ENCODE measurements around the gene DLEC1.

Gene DLEC1

DNA sequence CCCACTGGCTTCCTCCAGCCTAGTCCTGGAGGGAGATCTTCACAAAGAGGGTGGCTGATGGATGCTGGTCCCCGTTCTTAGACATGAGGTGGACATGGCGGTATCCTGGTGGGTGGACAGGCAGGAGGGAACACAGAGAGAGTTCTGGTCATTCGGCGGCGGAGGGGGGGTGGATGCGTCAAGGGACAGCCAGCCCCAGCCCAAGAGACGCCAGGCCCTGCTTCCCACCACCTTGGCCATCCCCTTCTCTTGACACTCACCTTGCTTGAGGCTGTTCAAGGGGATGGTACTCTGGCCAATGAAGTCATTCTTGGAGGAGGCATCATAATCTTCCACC, 31.3 kb upstream of the DLEC1 start:
- Mint-ChIP-seq H3K27ac (no peak overlapping the region), H3K36me3 (ENCODE audit: low read depth) (peaks cover 4% of the 10 kb centered on the region), H3K27me3 (no peaks in the 10 kb centered on the region), H3K4me1 (peaks cover 10% of the 10 kb centered on the region), H3K4me3 (no peak overlapping the region), H3K9me3 (no peaks in the 10 kb centered on the region)
- no peak for ATAC-seq
- DNase-seq = no peak

DNA sequence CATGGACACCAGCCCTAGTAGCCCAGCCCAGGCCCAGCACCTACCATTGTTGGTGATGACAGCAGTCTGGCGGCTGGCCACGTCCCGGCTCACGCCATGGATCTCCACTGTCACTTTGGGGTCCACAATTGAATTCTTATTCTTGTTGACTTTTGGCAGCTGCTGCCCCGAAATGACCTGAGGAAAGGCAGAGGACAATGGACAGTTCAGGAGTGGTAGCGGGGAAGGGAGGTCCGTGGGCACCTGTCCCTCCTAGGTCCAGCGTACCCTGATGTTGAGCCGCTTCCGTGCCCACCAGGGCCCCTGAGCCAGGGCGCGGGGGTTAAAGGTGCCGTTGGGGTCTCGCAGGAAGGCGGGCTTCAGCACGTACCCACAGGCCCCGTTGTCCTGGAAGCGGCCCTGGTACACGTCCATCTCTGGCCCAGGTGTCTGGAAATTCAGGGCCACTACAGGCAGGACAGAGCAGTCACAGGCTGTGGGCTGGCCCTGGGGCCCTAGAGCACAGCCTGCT, 30.8 kb upstream of the DLEC1 start:
- peaks cover 4% of the 10 kb centered on the region for H3K36me3 Mint-ChIP-seq (ENCODE audit: low read depth)
- H3K27ac Mint-ChIP-seq = no peak overlapping the region
- ATAC-seq (no peak), DNase-seq (no peak)
- peaks cover 7% of the 10 kb centered on the region for H3K4me1 Mint-ChIP-seq
- no peak overlapping the region for H3K4me3 Mint-ChIP-seq
- no peaks in the 10 kb centered on the region for H3K9me3 Mint-ChIP-seq
- H3K27me3 Mint-ChIP-seq = no peaks in the 10 kb centered on the region

DNA sequence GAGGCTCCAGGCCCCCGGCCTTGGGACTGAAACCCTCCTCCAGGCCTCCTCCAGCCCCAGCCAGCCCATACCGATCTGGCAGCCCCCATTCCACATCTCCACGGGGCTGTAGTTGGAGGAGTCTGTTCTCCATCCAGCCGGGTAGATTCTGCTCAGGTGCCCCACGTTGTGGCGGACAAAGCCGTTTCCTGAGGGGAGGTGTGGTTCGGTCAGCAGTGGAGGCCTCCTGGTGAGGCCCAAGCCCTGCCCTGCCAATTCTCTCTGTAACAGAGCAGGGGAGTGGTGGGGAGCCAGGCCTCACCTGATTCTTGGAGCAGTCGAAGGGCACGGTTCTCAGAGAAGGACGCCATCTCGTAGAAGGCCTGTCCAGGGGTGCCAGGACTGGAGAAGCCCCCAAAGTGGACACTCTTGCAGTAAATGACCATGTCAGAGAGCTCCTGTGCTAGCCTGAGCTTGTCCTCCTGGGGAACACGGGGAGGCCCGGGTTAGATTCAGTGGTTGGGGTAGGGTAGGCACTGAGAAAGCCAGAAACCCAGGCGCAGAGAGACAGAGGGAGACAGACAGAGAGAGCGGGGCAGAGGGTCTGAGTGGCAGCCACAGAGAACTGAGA, 29.9 kb upstream of the DLEC1 start:
- no peaks in the 10 kb centered on the region for H3K9me3 Mint-ChIP-seq
- H3K36me3 Mint-ChIP-seq (ENCODE audit: low read depth) = peaks cover 4% of the 10 kb centered on the region
- no peak overlapping the region for H3K27ac Mint-ChIP-seq
- no peak overlapping the region for H3K4me3 Mint-ChIP-seq
- ATAC-seq (no peak), DNase-seq (no peak)
- H3K27me3 Mint-ChIP-seq = no peaks in the 10 kb centered on the region
- H3K4me1 Mint-ChIP-seq = peaks cover 7% of the 10 kb centered on the region

DNA sequence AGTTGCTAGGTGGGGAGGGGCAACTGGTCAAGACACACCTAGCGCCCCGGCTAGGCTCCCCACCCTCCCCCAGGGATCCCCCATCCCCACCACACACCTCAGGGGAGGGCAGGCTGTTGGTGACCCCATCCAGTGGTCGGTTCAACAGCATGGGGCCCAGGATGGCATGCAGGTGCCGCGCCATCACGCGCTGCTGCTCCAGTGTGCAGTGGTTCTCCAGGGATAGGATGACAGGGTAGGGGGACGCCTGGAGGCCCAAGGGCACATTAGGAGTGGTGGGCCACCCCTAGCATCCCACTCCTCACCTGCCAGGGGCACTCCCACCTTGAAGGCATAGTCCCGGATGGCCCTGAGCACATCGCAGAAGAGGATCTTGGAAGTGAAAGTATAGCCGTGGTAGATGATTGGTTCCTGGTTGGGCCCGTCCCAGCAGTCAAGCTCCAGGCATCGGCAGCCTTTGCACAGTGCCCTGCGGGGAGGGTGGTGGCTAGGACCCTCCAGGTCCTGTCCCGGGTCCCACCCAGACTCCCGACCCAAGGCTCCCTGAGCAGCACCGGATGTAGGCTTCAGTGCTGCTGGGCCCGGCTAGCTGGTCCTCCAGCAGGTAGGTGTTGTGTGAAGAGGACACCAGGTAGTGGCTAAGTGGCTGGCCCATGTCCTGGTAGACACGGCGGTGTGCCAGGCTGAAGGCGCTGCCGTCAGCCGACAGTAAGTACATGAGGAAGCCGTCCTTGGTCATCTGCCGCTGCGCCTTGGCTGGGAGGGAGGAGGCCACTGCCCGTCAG, 29.0 kb upstream of the DLEC1 start:
- Mint-ChIP-seq H3K4me3 (no peak overlapping the region), H3K27ac (no peak overlapping the region), H3K9me3 (no peaks in the 10 kb centered on the region), H3K4me1 (peaks cover under 1% of the 10 kb centered on the region), H3K36me3 (ENCODE audit: low read depth) (no peaks in the 10 kb centered on the region), H3K27me3 (no peaks in the 10 kb centered on the region)
- no peak for DNase-seq
- no peak for ATAC-seq

DNA sequence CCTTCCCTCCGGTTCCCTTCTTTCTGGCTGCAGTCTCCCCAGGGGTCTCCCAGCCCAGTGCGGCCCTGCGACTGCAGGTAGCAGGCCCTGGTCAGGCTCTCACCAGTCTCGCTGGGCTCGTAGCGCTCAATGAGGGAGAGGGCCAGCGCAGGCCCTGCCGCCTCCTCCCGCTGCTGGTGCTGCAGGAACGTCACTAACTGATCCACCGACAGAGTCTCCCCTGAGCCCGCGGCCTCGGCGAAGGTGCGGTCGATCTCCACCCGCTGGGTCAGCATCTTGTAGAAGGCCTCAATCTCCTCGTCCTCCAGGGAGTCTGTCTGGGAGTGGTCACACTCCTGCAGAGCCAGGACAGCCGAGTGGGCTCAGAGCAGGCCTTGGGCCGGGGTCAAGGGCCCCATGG, 27.9 kb upstream of the DLEC1 start:
- H3K9me3 Mint-ChIP-seq = no peaks in the 10 kb centered on the region
- no peak for ATAC-seq

DNA sequence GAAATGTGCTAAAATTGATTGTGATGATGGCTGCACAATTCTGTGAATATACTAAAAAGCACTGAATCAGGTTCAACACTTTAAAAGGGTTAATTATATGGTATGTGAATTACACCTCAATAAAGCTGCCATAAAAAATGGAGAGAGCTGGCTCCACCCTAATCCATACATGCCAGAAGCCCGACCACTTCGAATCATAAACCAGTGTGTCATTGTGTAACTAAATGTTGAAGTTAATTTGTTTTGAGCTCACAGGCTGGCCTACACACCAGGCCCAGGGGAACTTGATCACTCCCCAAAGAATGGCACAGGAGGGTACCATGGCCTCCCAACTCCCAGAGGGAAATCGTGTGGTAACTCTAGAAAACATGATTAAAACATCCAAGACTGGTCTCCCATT, 23.5 kb upstream of the DLEC1 start:
- Mint-ChIP-seq H3K4me1 (no peaks in the 10 kb centered on the region), H3K27ac (no peak overlapping the region), H3K36me3 (ENCODE audit: low read depth) (peaks cover 13% of the 10 kb centered on the region), H3K4me3 (no peak overlapping the region), H3K27me3 (no peaks in the 10 kb centered on the region), H3K9me3 (no peaks in the 10 kb centered on the region)
- ATAC-seq = no peak
- no peak for DNase-seq

More for the DNA sequence above, 27.9 kb upstream of the DLEC1 start:
- H3K27me3 Mint-ChIP-seq = no peaks in the 10 kb centered on the region
- H3K36me3 Mint-ChIP-seq (ENCODE audit: low read depth) = peaks cover 4% of the 10 kb centered on the region
- no peak for DNase-seq
- H3K27ac Mint-ChIP-seq = no peak overlapping the region
- H3K4me1 Mint-ChIP-seq = no peaks in the 10 kb centered on the region
- H3K4me3 Mint-ChIP-seq = no peak overlapping the region

DNA sequence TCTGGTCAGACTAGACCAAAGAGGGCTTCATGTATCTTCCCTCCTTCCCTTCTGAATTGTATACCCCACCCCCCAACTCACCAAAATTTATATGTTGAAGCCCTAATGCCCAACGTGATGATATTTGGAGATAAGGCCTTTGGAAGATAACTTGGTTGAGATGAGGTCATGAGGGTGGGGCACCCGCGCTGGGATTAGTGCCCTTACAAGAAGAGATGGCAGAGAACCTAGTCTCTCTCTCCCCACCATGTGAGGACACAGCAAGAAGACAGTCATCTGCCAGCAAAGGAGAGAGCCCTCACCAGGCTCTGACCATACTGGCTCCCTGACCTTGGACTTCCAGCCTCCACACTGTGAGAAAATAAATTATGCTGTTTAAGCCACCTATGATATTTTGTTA, 23.0 kb upstream of the DLEC1 start:
- Mint-ChIP-seq H3K4me3 (no peak overlapping the region), H3K27ac (no peak overlapping the region), H3K9me3 (no peaks in the 10 kb centered on the region), H3K27me3 (no peaks in the 10 kb centered on the region), H3K4me1 (no peaks in the 10 kb centered on the region), H3K36me3 (ENCODE audit: low read depth) (peaks cover 13% of the 10 kb centered on the region)
- DNase-seq (no peak), ATAC-seq (no peak)

DNA sequence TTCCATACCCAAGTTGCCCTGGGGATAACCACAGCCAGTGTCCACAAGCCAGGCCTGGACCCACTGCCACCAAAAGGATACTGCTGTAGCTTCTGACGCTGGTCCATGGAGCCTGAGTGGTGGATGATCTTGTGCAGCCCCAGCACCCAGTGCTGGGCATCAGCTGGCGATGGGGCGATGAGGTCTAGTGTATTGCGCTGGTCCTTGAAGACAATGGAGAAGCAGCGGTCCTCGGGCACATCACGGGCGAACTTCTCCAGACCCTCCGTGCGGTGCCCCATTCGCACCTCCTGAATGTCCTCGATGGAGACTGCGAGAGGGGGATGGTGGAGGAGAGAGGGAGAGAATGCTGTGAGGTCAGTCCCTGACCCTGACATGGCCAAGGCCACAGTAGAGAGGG, 22.6 kb upstream of the DLEC1 start:
- Mint-ChIP-seq H3K36me3 (ENCODE audit: low read depth) (peaks cover 13% of the 10 kb centered on the region), H3K9me3 (no peaks in the 10 kb centered on the region), H3K4me3 (no peak overlapping the region), H3K27ac (no peak overlapping the region), H3K27me3 (no peaks in the 10 kb centered on the region), H3K4me1 (no peaks in the 10 kb centered on the region)
- ATAC-seq (no peak), DNase-seq (no peak)

DNA sequence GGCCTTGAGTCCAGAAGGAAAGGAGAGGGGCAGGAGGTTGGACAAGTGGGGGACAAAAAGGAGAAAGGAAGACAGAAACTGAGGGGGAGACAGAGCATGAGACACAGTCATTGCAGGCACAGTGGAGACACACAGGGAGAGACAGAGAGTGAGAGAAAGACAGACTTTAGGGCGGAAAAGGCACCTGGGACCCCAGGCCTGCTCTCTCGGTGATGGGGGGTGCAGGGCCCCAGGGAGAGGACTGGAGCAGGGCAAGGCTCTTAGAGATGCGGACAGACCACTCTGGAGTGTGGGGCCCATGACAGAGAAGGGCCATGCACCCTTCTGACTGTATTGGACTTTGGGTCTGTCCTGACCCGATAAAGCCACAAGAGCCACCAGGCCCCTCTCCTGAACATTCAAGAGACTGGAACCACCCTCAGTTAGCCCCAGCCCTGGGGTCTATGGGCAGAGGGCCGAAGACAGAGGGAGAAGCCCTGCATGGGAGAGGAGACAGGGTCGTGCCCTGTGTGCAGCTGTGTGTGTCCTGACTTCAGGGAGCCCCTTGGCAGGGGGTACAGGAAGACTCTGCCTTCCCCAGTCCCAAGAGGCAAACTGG, 22.1 kb upstream of the DLEC1 start:
- ATAC-seq (no peak), DNase-seq (no peak)
- H3K4me1 Mint-ChIP-seq = no peaks in the 10 kb centered on the region
- H3K36me3 Mint-ChIP-seq (ENCODE audit: low read depth) = peaks cover 13% of the 10 kb centered on the region
- H3K27ac Mint-ChIP-seq = no peak overlapping the region
- no peak overlapping the region for H3K4me3 Mint-ChIP-seq
- no peaks in the 10 kb centered on the region for H3K9me3 Mint-ChIP-seq
- no peaks in the 10 kb centered on the region for H3K27me3 Mint-ChIP-seq

DNA sequence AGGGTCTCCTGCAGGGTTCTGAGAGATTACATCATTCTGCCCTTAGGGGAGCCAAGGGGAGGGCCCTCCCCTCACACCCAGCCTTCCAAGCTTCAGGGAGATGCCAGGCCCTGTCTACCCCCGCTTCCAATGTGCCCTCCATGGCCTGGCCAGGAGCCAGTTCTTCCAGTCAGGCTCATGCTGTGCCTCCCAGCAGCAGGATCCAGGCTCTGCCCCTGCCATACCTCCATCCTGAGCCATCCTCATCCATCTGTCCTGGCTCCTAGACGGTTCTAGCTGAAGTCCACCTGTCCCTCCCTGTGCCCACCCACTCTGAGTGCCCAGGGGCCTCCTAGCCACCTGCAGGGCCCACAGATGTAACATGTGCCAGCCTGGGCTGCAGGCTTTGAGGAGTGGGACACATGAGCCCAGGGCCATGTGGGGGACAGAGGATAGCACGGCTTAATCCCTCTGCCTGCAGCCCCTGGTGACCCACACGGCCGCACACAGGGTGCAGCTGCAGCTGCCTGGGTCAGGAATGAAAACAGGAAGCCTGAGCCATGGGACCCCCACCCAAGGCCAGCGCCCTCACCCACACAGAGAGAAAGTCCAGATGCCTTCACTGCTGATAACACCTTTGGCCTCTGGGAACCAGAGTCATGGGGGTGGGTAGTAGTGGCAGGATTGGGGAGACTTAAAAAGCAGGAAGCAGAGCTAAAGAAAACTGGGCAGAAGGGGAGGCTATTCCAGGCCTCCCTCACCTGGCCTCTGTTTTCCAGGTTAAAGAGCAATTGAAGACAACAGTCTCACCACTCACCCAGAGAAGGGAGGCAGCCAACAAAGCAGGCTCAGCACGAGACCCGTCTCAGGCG, 21.3 kb upstream of the DLEC1 start:
- peaks cover 13% of the 10 kb centered on the region for H3K36me3 Mint-ChIP-seq (ENCODE audit: low read depth)
- H3K27me3 Mint-ChIP-seq = no peaks in the 10 kb centered on the region
- H3K9me3 Mint-ChIP-seq = no peaks in the 10 kb centered on the region
- H3K4me3 Mint-ChIP-seq = no peak overlapping the region
- no peak overlapping the region for H3K27ac Mint-ChIP-seq
- no peak for DNase-seq
- ATAC-seq = no peak
- H3K4me1 Mint-ChIP-seq = no peaks in the 10 kb centered on the region

DNA sequence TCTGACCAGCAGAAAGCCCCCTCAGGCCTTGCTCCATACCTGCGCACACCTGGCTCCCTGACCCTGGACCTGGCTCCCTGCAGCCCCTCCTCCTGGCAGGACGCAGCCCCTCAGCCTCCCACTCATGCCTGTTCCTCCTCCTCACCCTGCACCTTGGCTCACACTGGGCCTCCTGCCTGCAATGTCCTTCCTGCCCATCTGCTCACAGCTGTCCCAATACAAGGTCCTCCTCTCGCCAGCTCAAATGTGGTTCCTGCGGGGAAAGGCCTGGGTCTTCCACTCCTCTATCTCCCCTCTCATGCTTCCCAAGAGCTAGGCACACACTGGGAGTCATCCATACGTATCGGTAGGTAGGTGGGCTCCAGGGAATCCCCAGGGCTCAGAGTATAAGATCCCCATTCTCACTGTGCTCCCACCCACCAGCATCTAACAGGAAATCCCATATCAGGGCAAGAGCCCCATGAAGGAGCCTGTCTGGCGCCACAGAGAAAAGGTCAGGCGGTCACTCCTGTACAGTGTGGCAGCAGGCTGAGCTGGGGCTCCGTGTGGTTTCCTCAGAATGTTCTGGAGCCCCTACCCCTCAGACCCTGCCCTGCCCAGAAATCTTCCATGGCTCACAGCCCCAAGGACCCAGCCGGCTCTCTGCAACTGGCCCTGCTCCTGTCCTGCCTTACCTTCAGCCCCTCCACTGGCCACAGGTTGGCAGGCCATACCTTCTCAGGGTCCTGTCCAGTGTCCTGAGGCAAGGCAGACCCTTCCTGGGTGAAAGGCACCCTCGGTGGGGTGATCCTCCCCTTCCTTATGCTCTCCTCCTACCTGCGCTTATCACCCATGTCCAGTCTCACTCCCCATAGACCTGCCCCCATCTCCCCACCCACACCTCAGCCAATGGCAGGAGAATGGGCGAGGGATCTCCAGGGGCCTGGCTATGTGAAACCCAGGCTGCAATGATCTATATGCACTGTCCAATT, 20.4 kb upstream of the DLEC1 start:
- peaks cover 13% of the 10 kb centered on the region for H3K36me3 Mint-ChIP-seq (ENCODE audit: low read depth)
- no peak overlapping the region for H3K4me3 Mint-ChIP-seq
- DNase-seq = no peak
- no peaks in the 10 kb centered on the region for H3K9me3 Mint-ChIP-seq
- no peak for ATAC-seq
- H3K27ac Mint-ChIP-seq = no peak overlapping the region
- H3K27me3 Mint-ChIP-seq = no peaks in the 10 kb centered on the region
- H3K4me1 Mint-ChIP-seq = peaks cover 4% of the 10 kb centered on the region

DNA sequence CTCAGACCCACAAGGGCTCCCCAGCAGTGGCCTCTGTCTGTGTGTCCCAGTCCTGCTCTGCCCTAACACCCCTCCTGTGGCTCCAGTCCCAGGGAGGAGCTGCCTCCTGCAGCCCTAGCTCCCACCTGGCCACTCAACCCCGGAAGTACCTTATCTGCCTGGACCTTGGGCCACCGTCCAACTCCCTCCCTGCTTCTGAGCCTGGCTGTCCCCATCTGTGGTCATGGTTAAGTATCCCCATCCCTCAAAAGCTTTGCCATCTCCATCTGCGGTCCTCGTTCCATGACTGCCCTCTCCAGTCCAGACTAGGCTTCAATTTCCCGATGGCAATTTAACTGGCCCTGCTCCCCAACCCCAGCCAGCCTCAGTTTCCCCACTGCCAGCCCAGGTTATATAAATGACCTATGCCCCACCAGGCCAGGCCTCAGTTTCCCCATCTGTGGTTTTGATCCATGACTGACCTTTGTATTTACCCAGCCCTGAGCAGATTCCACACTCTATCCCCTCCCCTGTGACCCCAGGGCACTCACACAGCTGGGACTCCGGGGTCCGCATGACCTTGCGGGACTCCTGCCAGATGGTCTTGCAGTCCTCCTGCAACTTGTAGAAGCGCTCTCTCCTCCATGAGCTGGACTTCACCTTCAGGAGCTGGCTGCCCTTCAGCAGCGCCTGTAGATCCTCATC, 19.2 kb upstream of the DLEC1 start:
- H3K4me3 Mint-ChIP-seq = no peak overlapping the region
- DNase-seq (no peak), ATAC-seq (no peak)
- peaks cover 13% of the 10 kb centered on the region for H3K36me3 Mint-ChIP-seq (ENCODE audit: low read depth)
- no peak overlapping the region for H3K27ac Mint-ChIP-seq
- H3K4me1 Mint-ChIP-seq = peaks cover 13% of the 10 kb centered on the region
- H3K9me3 Mint-ChIP-seq = no peaks in the 10 kb centered on the region
- no peaks in the 10 kb centered on the region for H3K27me3 Mint-ChIP-seq

DNA sequence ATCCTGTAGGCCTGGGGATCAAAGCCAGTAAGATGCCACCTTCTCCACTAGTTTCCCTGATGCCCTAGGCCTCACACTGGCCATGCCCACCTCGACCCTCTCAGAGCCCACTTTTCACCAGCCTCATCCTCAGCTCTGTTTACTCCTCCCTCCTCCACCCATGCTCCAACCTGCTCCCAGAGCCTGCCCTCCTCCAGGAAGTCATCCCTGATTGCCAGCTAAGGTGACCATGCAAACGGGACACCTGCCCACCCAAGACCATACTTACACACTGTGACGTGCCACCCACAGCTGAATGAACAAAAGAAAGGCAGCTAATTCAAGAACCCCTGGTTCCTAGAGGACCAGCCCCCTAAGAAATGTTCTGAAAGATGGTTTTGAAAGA, 18.7 kb upstream of the DLEC1 start:
- H3K4me3 Mint-ChIP-seq = no peak overlapping the region
- no peak for DNase-seq

More for the DNA sequence above, 18.7 kb upstream of the DLEC1 start:
- no peak for ATAC-seq
- Mint-ChIP-seq H3K27ac (no peak overlapping the region), H3K4me1 (peaks cover 17% of the 10 kb centered on the region), H3K27me3 (no peaks in the 10 kb centered on the region), H3K36me3 (ENCODE audit: low read depth) (peaks cover 13% of the 10 kb centered on the region), H3K9me3 (no peaks in the 10 kb centered on the region)

All from activated naive CD8-positive, alpha-beta T cell treated with anti-CD3 and anti-CD28 coated beads, Interleukin-2, amount 50 U/mL, for 24 hours (primary cell).